A549 (cell line): ENCODE measurements around the gene CRIP2.

Experiments
- CEBPB ChIP-seq, 2 experiments: fragments of >200 bp in 1 of 2; sonication (Bioruptor Twin) in 1 of 2; formaldehyde crosslinking in 1 of 2; IDR thresholded peaks; 2 replicates each; pipeline ENCODE4 v1.6.1; 2012 to 2016
- CTCF ChIP-seq: fragments of >200 bp; sonication (Bioruptor Twin); formaldehyde crosslinking; IDR thresholded peaks from 3 replicates; pipeline ENCODE4 v1.5.1; 2016
- MYC ChIP-seq: IDR thresholded peaks from 2 replicates; pipeline ENCODE4 v1.6.1; 2012; ENCODE audit warnings: mild to moderate bottlenecking, inconsistent platforms, low read length, improper control_type of control experiment, borderline replicate concordance
- POLR2A ChIP-seq: IDR thresholded peaks from 2 replicates; pipeline ENCODE4 v1.6.1; 2012; ENCODE audit warnings: mild to moderate bottlenecking, low read length
- RCOR1 ChIP-seq: fragments of 150-350 bp; IDR thresholded peaks from 2 replicates; pipeline ENCODE4 v1.6.1; 2014; ENCODE audit warnings: antibody characterized with exemption, low read length, low read depth
- REST ChIP-seq: fragments of 200-600 bp; sonication (generic); IDR thresholded peaks from 2 replicates; pipeline ENCODE4 v1.6.1; 2016; ENCODE audit warnings: antibody characterized with exemption, mild to moderate bottlenecking, moderate library complexity
- SMC3 ChIP-seq: fragments of >200 bp; sonication (Bioruptor Twin); formaldehyde crosslinking; IDR thresholded peaks from 3 replicates; pipeline ENCODE4 v1.6.1; 2018; ENCODE audit warnings: inconsistent platforms
- TFCP2L1 ChIP-seq: fragments of 250-450 bp; sonication (Bioruptor Pico); IDR thresholded peaks from 2 replicates; pipeline ENCODE4 v1.5.0; 2021; ENCODE audit warnings: mild to moderate bottlenecking
- USF2 ChIP-seq: fragments of 450-650 bp; IDR thresholded peaks from 2 replicates; pipeline ENCODE4 v1.6.1; 2014; ENCODE audit warnings: antibody characterized with exemption

DNA sequence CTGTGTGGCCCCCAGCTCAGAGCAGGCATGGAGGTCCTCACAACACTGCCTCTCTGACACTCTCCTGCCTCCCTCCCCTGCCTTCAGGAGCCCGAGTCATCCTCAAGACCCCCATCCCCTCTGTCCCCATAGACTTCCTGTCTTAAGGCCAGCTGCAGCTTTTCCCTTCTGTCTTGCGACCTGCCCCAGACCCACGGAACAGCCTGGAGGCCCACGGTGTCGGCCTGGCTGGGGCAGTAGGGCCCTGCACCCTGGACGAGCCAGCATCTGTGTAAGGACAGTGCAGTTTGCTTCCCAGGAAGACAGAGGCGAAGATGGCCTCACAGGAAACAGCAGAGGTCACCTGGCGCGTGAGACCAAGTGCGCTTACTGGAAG lies 26.1 kb downstream of the CRIP2 start:
- no peak for TF ChIP-seq CTCF
- no peak for TF ChIP-seq MYC
- no peak for TF ChIP-seq SMC3
- TF ChIP-seq POLR2A = no peak
- 0 out of 2 replicates have a peak, but pooled peaks have one; percentile 29 for TF ChIP-seq TFCP2L1 (CRISPR knock-in tag)
- no peak for TF ChIP-seq RCOR1
- TF ChIP-seq CEBPB (IDR thresholded peaks at IDR 0.05) = no peak
- TF ChIP-seq REST = no peak
- no peak for TF ChIP-seq USF2
